Mucosa of descending colon (tissue), 3 donors: ENCODE data around the gene AAGAB. TPM values are rescaled to one million over a fixed set of nuclear protein-coding genes. Genes with fewer than 3 reads are reported as not detected.

Experiments used
- ATAC-seq: fragments of 200-7000 bp; cut with Tn5 transposase; one replicate; pipeline ENCODE4 v1.9.1; 2020; ENCODE audit warnings: mild to moderate bottlenecking, moderate library complexity
- DNase-seq, 3 donors: peaks; one replicate each; pipeline ENCODE4 v3.0.0-alpha.2; 2020
- H3K36me3 ChIP-seq: fragments of 200-600 bp; one replicate; pipeline ENCODE4 v1.8.0; 2021; ENCODE audit warnings: low read depth, mild to moderate bottlenecking
- H3K4me1 ChIP-seq: fragments of 200-600 bp; one replicate; pipeline ENCODE4 v1.8.0; 2021; ENCODE audit warnings: low read depth, mild to moderate bottlenecking
- H3K4me3 ChIP-seq: fragments of 200-600 bp; one replicate; pipeline ENCODE4 v1.8.0; 2021; ENCODE audit warnings: mild to moderate bottlenecking
- H3K9me3 ChIP-seq: fragments of 200-600 bp; one replicate; pipeline ENCODE4 v1.8.0; 2021; ENCODE audit warnings: mild to moderate bottlenecking
- intact Hi-C, 2 donors: fragments of 100-400 bp; cut with DNase I in 1 of 2; cut with micrococcal nuclease in 1 of 2; formaldehyde crosslinking; loops; one replicate each; pipeline versions ENCODE4 v1.11.0 to v1.11.1; 2022; cut with DNase I, micrococcal nuclease
- total RNA-seq, 3 donors: library from RNA; stranded (reverse); fragmentation: NEBNext Ultra II Directional in 2 of 3; extraction: Animal tissue kit (Norgen Biotek cat#: 25700) in 2 of 3; gene quantifications; one replicate each; pipeline versions ENCODE4 v1.2.1 to v1.2.4, GENCODE V29; 2021 to 2023
- TF ChIP-seq, protein P1 (sequence below): fragments of 200-600 bp; IDR thresholded peaks from one replicate; pipeline ENCODE4 v1.8.0; 2022; ENCODE audit warnings: antibody characterized with exemption, mild to moderate bottlenecking
- donor health status: DM: no; HTN: no; CAD: no; lungs with moderate emphysema.
- donor health status: DM: no; HTN: no; CAD: no.
- donor health status: DM: no; HTN: yes; CAD: no.

AAGAB gene
- total RNA-seq, 3 donors from 2014 or later = 40.5 to 52.1 (median 48.3) TPM

DNA sequence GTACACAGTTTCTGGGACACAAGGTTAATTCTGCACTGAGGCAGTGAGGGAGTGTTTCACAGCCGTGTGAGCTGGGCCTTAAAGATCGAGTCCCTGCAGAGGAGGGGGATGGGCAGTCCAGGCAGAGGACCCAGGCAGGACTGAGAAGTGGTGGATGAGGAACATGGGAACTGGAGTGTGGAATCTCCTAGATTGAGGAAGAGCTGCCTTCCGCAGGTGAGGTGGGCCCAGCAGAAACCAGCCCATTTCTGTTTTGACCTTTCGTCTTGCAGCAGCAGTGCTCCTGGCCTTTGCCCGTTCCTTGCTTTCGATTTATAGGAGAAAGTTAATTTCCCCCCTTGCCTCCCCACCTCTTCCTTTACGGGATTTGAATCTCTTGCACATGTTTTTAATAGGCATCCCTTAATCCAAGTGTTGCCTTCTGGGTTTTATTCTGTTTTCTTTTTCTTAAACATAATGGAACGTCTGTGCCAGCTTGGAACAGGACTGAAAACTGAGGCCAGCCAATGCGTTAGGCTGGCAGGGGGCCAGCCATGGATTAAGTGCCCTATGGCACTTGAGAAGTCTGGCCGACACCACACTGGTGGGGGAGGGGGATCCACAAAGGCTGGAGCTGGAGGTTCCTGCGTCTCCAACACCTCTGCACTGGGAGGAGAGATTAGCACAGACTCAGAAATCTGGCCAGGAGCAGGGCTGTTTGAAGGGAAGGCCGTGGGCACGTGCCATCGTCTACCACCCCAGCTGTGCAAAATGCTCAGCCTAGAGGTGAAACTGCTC is 78.1 kb downstream of the AAGAB start:
- no peaks in the 10 kb centered on the region for H3K36me3 ChIP-seq
- no peaks in the 10 kb centered on the region for H3K9me3 ChIP-seq
- H3K4me1 ChIP-seq = peaks cover 10% of the 10 kb centered on the region
- DNase-seq (peak in 1 of 3 donors; percentile 49), ATAC-seq (no peak)
- intact Hi-C loops = no loop called here
- H3K4me3 ChIP-seq = no peak overlapping the region
- TF ChIP-seq, protein P1, sequence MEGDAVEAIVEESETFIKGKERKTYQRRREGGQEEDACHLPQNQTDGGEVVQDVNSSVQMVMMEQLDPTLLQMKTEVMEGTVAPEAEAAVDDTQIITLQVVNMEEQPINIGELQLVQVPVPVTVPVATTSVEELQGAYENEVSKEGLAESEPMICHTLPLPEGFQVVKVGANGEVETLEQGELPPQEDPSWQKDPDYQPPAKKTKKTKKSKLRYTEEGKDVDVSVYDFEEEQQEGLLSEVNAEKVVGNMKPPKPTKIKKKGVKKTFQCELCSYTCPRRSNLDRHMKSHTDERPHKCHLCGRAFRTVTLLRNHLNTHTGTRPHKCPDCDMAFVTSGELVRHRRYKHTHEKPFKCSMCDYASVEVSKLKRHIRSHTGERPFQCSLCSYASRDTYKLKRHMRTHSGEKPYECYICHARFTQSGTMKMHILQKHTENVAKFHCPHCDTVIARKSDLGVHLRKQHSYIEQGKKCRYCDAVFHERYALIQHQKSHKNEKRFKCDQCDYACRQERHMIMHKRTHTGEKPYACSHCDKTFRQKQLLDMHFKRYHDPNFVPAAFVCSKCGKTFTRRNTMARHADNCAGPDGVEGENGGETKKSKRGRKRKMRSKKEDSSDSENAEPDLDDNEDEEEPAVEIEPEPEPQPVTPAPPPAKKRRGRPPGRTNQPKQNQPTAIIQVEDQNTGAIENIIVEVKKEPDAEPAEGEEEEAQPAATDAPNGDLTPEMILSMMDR = no peak

DNA sequence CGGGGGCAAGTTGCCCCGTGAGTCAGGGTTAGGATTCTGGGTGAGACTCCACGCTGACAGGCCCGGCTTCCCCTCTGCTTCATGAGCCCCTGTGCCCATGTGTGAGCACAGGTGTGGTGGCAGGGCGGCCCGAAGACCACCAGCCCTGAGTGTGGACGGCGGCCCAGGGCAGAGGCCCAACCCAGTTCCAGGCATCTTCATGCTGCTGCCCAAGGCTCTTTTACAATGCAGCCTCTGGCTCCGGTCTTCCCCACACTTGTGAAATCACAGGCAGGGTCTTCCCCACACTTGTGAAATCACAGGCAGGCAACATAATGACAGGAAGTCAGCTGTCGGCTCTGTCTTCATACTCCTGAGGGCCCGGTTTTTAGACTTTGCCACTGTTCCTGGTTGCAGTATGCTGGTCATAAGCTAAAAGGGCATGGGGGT is 78.8 kb downstream of the AAGAB start:
- DNase-seq (peak in 1 of 3 donors; percentile 62), ATAC-seq (peak; percentile 30)
- Histone ChIP-seq H3K4me3 (no peak overlapping the region), H3K9me3 (no peaks in the 10 kb centered on the region), H3K4me1 (peaks cover 10% of the 10 kb centered on the region), H3K36me3 (no peaks in the 10 kb centered on the region)
- intact Hi-C loops = no loop called here
- TF ChIP-seq, protein P1 = no peak

DNA sequence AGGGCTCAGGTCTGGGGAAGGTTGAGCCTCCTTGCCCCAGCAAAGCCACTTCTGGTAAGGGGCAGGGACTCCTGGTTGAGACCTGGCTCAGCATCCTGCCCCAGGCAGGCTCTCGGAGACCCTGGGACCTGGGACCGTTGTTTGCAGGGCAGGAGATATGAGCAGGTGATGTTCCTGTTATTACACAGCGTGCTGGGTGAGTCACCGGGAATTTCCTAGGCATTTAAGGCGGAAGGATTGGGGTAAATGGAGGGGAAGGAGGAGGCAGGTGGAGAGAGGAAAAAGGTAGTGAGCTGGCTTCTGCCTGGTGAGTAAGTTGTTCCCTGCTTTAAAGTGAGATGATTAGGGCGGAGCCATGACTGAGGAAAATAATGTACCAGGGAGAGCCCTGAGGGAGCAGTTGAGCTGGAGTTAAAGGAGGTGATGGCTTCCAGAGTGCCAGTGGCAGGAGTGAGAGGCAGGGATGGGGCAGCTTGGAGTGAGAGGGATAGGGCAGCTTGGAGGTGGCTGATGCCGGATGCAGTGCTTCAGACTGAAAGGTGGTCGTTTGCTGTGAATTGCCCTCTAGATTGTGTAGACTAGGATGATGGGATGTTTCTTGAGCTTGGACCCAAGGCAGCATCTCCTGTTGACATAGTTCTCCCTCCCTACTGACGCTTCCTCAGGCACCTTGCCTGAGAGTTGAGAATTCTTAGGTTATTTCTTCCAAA is 79.4 kb downstream of the AAGAB start:
- no peak overlapping the region for H3K4me3 ChIP-seq
- no peaks in the 10 kb centered on the region for H3K36me3 ChIP-seq
- peak; percentile 90 for ATAC-seq
- H3K9me3 ChIP-seq = no peaks in the 10 kb centered on the region
- peak in 2 of 3 donors; percentile 24 to 46 for DNase-seq
- intact Hi-C loops = no loop called here
- TF ChIP-seq, protein P1 = no peak
- H3K4me1 ChIP-seq = peaks cover 10% of the 10 kb centered on the region

DNA sequence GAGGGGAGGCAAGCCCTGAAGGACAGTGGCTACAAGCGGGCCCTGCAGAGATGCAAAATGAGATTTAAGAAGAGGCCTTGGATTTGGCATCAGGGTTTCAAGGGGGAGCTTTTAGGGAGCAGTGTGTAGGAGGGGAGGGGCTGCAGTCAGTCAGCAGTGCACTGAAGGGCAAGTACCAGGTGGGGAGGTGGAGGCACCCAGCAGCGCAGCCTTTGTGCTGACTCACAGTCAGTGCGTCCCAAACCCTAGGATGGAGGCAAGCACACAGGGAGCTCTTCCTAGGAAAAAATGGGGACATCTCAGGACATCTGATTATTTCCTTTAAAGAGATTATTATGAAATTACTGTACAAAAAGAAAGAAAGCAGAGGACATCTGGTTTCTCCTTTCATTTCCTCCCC is 80.0 kb downstream of the AAGAB start:
- H3K9me3 ChIP-seq = no peaks in the 10 kb centered on the region
- H3K36me3 ChIP-seq = no peaks in the 10 kb centered on the region
- no peak for ATAC-seq
- TF ChIP-seq, protein P1 = no peak
- DNase-seq = no peak
- peaks cover 10% of the 10 kb centered on the region for H3K4me1 ChIP-seq
- intact Hi-C loops = no loop called here
- H3K4me3 ChIP-seq = no peak overlapping the region

DNA sequence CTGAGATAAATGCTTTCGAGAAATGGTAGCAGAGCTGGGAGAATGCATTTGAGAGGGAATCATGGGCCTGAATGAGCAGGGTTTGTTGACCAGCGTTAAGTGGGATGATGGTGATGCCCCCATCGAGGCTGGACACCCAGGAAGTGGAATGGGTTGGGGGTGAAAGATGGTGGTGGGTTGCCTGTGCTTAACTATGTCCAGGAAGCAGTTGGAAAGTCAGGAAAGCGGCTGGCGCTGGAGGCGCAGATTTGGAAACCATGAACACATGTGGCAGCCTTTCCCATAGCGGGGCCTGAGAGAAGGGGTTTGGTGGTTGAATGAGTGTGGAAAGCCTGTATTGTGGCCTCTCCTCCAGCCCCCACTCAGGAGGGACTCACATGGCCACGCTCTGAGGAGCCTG is 80.7 kb downstream of the AAGAB start:
- intact Hi-C loops = no loop called here
- H3K4me1 ChIP-seq = peaks cover 10% of the 10 kb centered on the region
- peak in 1 of 3 donors; percentile 22 for DNase-seq
- TF ChIP-seq, protein P1 = no peak
- H3K36me3 ChIP-seq = no peaks in the 10 kb centered on the region
- H3K9me3 ChIP-seq = no peaks in the 10 kb centered on the region
- no peak for ATAC-seq
- H3K4me3 ChIP-seq = no peak overlapping the region
